Measurements from ENCODE around the gene FKBP10. TPM values are rescaled to one million over a fixed set of nuclear protein-coding genes. Genes with fewer than 3 reads are reported as not detected.

FKBP10 gene
- total and polyA plus RNA-seq, 12 donors: 4.8 to 31.8 (median 10.2) TPM

GRCh38 chr17:41821776-41822175 is 9.0 kb downstream of the FKBP10 start:
- no peak for TF ChIP-seq CTCF (IDR thresholded peaks at IDR 0.05)
- Histone ChIP-seq H3K9me3 (no peaks in the 10 kb centered on the region), H3K27ac (no peak overlapping the region), H3K4me3 (no peak overlapping the region), H3K36me3 (peaks cover 0 to 36% (median under 1%) of the 10 kb centered on the region in 9 donors), H3K4me1 (no peaks in the 10 kb centered on the region), H3K27me3 (no peaks in the 10 kb centered on the region)
- WGBS, 2 donors: 87 to 90% methylated on average over 14 of the region's 14 CpGs
- DNase-seq (no peak), ATAC-seq (no peak)
- intact Hi-C loops (cut with DNase I): no loop called here

- Histone ChIP-seq H3K4me1 (no peaks in the 10 kb centered on the region), H3K9me3 (no peaks in the 10 kb centered on the region), H3K36me3 (peaks cover 0 to 43% (median 7%) of the 10 kb centered on the region in 9 donors), H3K27ac (no peak overlapping the region), H3K27me3 (no peaks in the 10 kb centered on the region), H3K4me3 (no peak overlapping the region)
- ATAC-seq (no peak), DNase-seq (no peak)
- TF ChIP-seq CTCF (IDR thresholded peaks at IDR 0.05): no peak
- intact Hi-C loops (cut with DNase I): no loop called here
- 79 to 83% methylated on average over 12 of the region's 12 CpGs for WGBS, 2 donors
Observed at GRCh38 chr17:41822216-41823140, 9.7 kb downstream of the FKBP10 start.

- H3K27me3 ChIP-seq: no peaks in the 10 kb centered on the region
- intact Hi-C loops (cut with DNase I): no loop called here
- 90 to 93% methylated on average over 1 of the region's 1 CpG for WGBS, 2 donors
Observed at GRCh38 chr17:41823141-41823524, 10.3 kb downstream of the FKBP10 start.

DNA sequence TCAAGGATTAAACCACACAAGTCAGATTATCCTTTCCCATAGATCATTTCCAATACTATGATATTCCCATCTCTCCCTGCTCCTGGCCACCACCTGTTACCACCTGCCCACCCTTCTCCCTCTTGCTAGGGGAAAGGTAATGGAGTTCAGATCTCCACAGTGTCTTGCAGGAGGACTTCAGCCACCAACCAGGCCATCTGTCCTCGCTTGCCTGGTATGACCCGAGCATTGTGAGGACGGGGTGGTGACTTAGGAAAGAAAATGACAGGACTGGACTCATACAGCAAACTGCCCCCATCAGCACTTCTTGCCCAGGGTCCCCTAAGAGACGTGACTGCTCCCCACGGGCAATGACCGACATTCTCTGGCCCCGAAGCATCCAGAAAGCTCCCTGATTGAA is 10.8 kb downstream of the FKBP10 start:
- Histone ChIP-seq H3K27me3 (no peaks in the 10 kb centered on the region), H3K9me3 (no peaks in the 10 kb centered on the region), H3K4me3 (no peak overlapping the region), H3K36me3 (peaks cover 0 to 45% (median 10%) of the 10 kb centered on the region in 9 donors), H3K27ac (no peak overlapping the region), H3K4me1 (no peaks in the 10 kb centered on the region)
- 89 to 92% methylated on average over 7 of the region's 7 CpGs for WGBS, 2 donors
- intact Hi-C loops (cut with DNase I): no loop called here
- TF ChIP-seq CTCF (IDR thresholded peaks at IDR 0.05): no peak
- DNase-seq: no peak
- no peak for ATAC-seq

More at GRCh38 chr17:41823141-41823524, 10.3 kb downstream of the FKBP10 start:
- Histone ChIP-seq H3K27ac (no peak overlapping the region), H3K9me3 (no peaks in the 10 kb centered on the region), H3K4me1 (no peaks in the 10 kb centered on the region), H3K36me3 (peaks cover 0 to 45% (median 10%) of the 10 kb centered on the region in 9 donors), H3K4me3 (no peak overlapping the region)
- DNase-seq (no peak), ATAC-seq (no peak)
- TF ChIP-seq CTCF (IDR thresholded peaks at IDR 0.05): no peak

All from heart right ventricle (tissue), 16 donors.